ENCODE results near the gene TNS3.

DNA sequence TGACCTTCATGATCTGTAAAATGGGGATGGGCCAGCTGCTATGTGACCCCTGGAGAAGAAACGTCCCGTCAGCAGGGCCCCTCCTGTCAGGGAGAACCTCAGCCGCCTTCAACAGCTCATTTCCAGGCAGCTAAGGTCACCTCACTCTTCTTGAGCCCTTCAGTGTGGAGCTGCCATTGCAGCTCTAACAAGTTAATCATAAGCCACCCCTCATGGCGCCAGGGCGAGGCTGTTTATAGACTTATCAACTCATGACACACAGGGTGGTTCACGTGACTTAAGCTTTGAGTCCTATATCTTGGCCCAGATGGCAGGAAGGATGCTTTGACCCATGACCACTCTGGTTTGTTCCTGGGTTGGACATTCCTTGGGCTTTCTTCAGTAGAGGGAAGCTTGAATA, 315.1 kb downstream of the TNS3 start:
- no peak for TF ChIP-seq TAF1 (IDR thresholded peaks at IDR 0.05; ENCODE audit: borderline replicate concordance, low read depth, low read length)
- TF ChIP-seq EP300 (IDR thresholded peaks at IDR 0.05; ENCODE audit: borderline replicate concordance in 1 of 2, low read depth in 1 of 2, low read length in 1 of 2): no peak
- TF ChIP-seq, protein P1, sequence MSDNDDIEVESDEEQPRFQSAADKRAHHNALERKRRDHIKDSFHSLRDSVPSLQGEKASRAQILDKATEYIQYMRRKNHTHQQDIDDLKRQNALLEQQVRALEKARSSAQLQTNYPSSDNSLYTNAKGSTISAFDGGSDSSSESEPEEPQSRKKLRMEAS (IDR thresholded peaks at IDR 0.05; ENCODE audit: low read depth): no peak
- TF ChIP-seq, protein P2, sequence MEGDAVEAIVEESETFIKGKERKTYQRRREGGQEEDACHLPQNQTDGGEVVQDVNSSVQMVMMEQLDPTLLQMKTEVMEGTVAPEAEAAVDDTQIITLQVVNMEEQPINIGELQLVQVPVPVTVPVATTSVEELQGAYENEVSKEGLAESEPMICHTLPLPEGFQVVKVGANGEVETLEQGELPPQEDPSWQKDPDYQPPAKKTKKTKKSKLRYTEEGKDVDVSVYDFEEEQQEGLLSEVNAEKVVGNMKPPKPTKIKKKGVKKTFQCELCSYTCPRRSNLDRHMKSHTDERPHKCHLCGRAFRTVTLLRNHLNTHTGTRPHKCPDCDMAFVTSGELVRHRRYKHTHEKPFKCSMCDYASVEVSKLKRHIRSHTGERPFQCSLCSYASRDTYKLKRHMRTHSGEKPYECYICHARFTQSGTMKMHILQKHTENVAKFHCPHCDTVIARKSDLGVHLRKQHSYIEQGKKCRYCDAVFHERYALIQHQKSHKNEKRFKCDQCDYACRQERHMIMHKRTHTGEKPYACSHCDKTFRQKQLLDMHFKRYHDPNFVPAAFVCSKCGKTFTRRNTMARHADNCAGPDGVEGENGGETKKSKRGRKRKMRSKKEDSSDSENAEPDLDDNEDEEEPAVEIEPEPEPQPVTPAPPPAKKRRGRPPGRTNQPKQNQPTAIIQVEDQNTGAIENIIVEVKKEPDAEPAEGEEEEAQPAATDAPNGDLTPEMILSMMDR (IDR thresholded peaks at IDR 0.05): no peak

Measured in SK-N-SH (cell line).